HEK293T (cell line): Measurements from ENCODE around the gene PXDN.

Experiments used
- CTCF ChIA-PET: fragments of 350-600 bp; formaldehyde crosslinking; extraction: SDS; loops from one replicate; lab custom pipeline; 2021; ENCODE audit warnings: antibody characterized with exemption, inconsistent platforms; lab: Yijun Ruan, JAX
- POLR2A ChIA-PET: fragments of 350-600 bp; formaldehyde crosslinking; extraction: SDS; loops from one replicate; lab custom pipeline; 2020; ENCODE audit warnings: antibody characterized with exemption, inconsistent platforms; lab: Yijun Ruan, JAX
- DNase-seq: peaks from one replicate; pipeline ENCODE4 v3.0.0; 2012; ENCODE audit warnings: mixed read lengths; ENCODE audit errors: extremely low spot score
- ARNT ChIP-seq: fragments of 450-650 bp; IDR thresholded peaks from 2 replicates; pipeline ENCODE4 v1.6.1; 2017; ENCODE audit warnings: mild to moderate bottlenecking
- CTBP1 ChIP-seq: fragments of 450-650 bp; IDR thresholded peaks from 2 replicates; pipeline ENCODE4 v1.6.1; 2016; ENCODE audit warnings: borderline replicate concordance
- ELF4 ChIP-seq: fragments of 450-650 bp; IDR thresholded peaks from 2 replicates; pipeline ENCODE4 v1.6.1; 2017; ENCODE audit warnings: antibody characterized with exemption
- FOXA1 ChIP-seq: fragments of 450-650 bp; IDR thresholded peaks from 2 replicates; pipeline ENCODE4 v1.6.1; 2016; ENCODE audit warnings: mild to moderate bottlenecking
- FOXK2 ChIP-seq: fragments of 450-650 bp; IDR thresholded peaks from 2 replicates; pipeline ENCODE4 v1.6.1; 2016; ENCODE audit warnings: mild to moderate bottlenecking
- FOXM1 ChIP-seq: fragments of 450-650 bp; IDR thresholded peaks from 2 replicates; pipeline ENCODE4 v1.6.1; 2017; ENCODE audit warnings: mild to moderate bottlenecking, borderline replicate concordance
- HDGF ChIP-seq: fragments of 450-650 bp; IDR thresholded peaks from 2 replicates; pipeline ENCODE4 v1.6.1; 2017; ENCODE audit warnings: antibody characterized with exemption, borderline replicate concordance
- L3MBTL2 ChIP-seq: fragments of 450-650 bp; conservative IDR thresholded peaks from 2 replicates; pipeline ENCODE4 v1.6.1; 2016; ENCODE audit warnings: mild to moderate bottlenecking
- LEF1 ChIP-seq: fragments of 450-650 bp; IDR thresholded peaks from 2 replicates; pipeline ENCODE4 v1.6.1; 2017; ENCODE audit warnings: mild to moderate bottlenecking, borderline replicate concordance
- NFRKB ChIP-seq: fragments of 450-650 bp; IDR thresholded peaks from 2 replicates; pipeline ENCODE4 v1.6.1; 2016; ENCODE audit warnings: mild to moderate bottlenecking, moderate library complexity
- SP1 ChIP-seq: fragments of 450-650 bp; IDR thresholded peaks from 2 replicates; pipeline ENCODE4 v1.6.1; 2017
- SUZ12 ChIP-seq: fragments of 450-650 bp; IDR thresholded peaks from 2 replicates; pipeline ENCODE4 v1.6.1; 2016; ENCODE audit warnings: mild to moderate bottlenecking
- TARDBP ChIP-seq: fragments of 450-650 bp; IDR thresholded peaks from 2 replicates; pipeline ENCODE4 v1.6.1; 2016
- ZNF384 ChIP-seq: fragments of 450-650 bp; IDR thresholded peaks from 2 replicates; pipeline ENCODE4 v1.6.1; 2016
- TF ChIP-seq, protein P1 (sequence below): fragments of 450-650 bp; IDR thresholded peaks from 2 replicates; pipeline ENCODE4 v1.6.1; 2016

PXDN gene

DNA sequence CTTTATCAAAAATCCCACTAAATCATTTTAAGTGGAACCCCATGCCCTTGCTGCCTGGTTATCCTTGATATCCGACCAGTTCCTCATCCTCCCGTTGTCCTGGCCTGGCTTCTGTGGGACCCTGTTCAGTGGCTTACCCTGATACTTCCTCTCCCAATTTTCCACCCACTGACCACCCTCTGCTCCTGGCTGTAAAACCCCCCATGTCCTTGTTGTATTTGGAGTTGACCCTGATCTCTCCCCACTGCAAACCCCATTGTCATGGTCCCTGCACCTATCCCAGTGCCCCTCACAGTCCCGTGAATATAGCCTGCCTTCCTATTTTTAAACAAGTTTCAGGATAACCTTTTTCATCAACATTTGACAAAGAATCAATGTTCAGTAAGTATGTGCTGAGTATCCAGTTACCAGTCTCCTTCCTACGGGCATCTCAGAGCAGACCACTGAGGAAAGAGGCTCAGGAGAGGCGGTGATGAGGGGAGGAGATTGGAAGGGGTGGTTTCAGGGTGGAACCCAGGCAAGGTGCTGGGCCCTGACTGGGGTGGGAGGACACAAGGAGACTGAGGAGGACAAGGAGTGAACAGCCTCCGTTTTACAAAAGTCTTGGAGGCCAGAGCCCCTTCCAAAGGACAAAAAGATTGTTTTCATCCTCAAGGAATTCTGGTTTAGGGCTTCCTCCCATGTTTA is 131.8 kb downstream of the PXDN start:
- TF ChIP-seq FOXK2 (no peak), SP1 (no peak), ARNT (no peak), FOXA1 (no peak)
- ChIA-PET CTCF (no interaction called here), POLR2A (no interaction called here)

DNA sequence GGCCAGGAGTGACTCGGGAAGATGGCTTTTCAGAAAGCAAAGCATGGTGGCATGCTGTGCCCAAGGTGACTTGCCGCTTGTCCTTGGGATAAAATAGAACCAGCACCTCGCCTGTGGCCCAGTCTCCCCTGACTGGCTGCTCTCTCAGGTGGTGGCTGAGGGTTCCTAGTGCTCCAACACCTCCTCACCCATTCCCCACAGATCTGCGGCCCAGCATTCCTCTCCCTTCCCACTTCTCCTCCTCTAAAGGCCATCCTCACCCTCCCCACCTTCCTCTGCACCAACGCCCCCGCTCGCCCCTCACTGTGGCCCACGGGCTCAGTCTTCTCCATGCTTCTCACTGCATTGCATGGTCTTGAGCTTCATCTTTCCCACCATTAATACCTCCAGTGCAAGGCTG is 132.4 kb downstream of the PXDN start:
- no peak for DNase-seq
- TF ChIP-seq FOXM1, result no peak
- no peak for TF ChIP-seq ARNT
- no peak for TF ChIP-seq TARDBP
- TF ChIP-seq SUZ12, result no peak
- TF ChIP-seq HDGF, result no peak
- TF ChIP-seq, protein P1, sequence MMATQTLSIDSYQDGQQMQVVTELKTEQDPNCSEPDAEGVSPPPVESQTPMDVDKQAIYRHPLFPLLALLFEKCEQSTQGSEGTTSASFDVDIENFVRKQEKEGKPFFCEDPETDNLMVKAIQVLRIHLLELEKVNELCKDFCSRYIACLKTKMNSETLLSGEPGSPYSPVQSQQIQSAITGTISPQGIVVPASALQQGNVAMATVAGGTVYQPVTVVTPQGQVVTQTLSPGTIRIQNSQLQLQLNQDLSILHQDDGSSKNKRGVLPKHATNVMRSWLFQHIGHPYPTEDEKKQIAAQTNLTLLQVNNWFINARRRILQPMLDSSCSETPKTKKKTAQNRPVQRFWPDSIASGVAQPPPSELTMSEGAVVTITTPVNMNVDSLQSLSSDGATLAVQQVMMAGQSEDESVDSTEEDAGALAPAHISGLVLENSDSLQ, result no peak
- no peak for TF ChIP-seq ZNF384
- TF ChIP-seq FOXA1, result no peak
- TF ChIP-seq FOXK2, result no peak
- TF ChIP-seq ELF4, result no peak
- no peak for TF ChIP-seq L3MBTL2
- no peak for TF ChIP-seq SP1
- TF ChIP-seq CTBP1, result no peak
- TF ChIP-seq LEF1, result no peak
- CTCF ChIA-PET, result no interaction called here
- POLR2A ChIA-PET, result no interaction called here

More for the DNA sequence above, 131.8 kb downstream of the PXDN start:
- no peak for DNase-seq

DNA sequence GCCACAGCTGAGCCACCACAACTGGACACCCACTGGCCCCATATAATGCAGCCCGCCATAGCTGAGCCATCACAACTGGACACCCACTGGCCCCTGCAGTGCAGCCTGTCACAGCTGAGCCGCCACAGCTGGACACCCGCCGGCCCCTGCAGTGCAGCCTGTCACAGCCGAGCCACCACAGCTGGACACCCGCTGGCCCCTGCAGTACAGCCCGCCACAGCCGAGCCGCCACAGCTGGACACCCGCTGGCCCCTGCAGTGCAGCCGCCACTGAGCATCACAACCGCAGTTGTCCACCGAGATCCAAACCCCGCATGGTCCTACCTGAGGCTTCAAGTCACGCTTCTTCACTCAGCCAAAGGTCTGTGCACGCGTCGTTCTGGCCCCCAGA is 134.2 kb downstream of the PXDN start:
- DNase-seq, result no peak
- CTCF ChIA-PET, result no interaction called here
- POLR2A ChIA-PET, result no interaction called here
- TF ChIP-seq LEF1 (no peak), FOXM1 (no peak), NFRKB (no peak)

- ChIA-PET CTCF (no interaction called here), POLR2A (no interaction called here)
- TF ChIP-seq LEF1, result no peak
- TF ChIP-seq SP1, result no peak
- no peak for TF ChIP-seq SUZ12
- TF ChIP-seq FOXK2, result no peak
- no peak for TF ChIP-seq HDGF
- no peak for TF ChIP-seq ARNT
- TF ChIP-seq TARDBP, result no peak
- no peak for TF ChIP-seq L3MBTL2
- no peak for DNase-seq
Observed at GRCh38 chr2:1609485-1610095, 134.7 kb downstream of the PXDN start.

DNA sequence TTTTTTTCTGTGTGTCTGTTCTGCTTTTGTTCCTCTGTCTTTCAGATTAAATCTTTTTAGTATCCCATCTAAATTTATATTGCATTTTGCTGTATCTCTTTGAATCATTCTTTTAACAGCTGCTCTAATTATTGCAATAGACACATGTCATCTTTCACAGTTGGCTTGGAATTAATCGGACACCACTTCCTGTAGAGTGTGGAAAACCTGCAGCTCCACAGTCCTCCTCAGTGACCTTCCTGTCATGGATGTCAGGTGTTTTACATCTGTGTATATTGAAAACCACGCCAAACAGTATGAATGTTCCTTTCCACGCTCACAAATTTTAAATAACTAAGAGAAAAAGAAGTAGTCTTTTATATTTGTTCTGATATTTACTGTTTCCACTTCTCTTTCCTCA is 135.3 kb downstream of the PXDN start:
- DNase-seq, result no peak
- ChIA-PET CTCF (no interaction called here), POLR2A (no interaction called here)
- TF ChIP-seq ZNF384 (no peak), L3MBTL2 (no peak), LEF1 (no peak), NFRKB (no peak), FOXA1 (no peak), HDGF (no peak), SP1 (no peak), TARDBP (no peak), SUZ12 (no peak), CTBP1 (no peak), FOXK2 (no peak), ELF4 (no peak)
- TF ChIP-seq, protein P1, result no peak

- no peak for DNase-seq
- POLR2A ChIA-PET, result no interaction called here
- CTCF ChIA-PET, result no interaction called here
- TF ChIP-seq SP1, result no peak
- TF ChIP-seq ELF4, result no peak
- no peak for TF ChIP-seq FOXM1
- no peak for TF ChIP-seq NFRKB
- TF ChIP-seq LEF1, result no peak
- no peak for TF ChIP-seq L3MBTL2
Observed at GRCh38 chr2:1607971-1608688, 136.2 kb downstream of the PXDN start.

GRCh38 chr2:1607236-1607920 is 136.9 kb downstream of the PXDN start:
- no peak for DNase-seq
- no peak for TF ChIP-seq L3MBTL2
- no peak for TF ChIP-seq FOXK2
- no peak for TF ChIP-seq TARDBP
- ChIA-PET POLR2A (no interaction called here), CTCF (no interaction called here)
